PC-9 (cell line): ENCODE results near the gene ZFYVE27.

Source experiments
- EZH2 ChIP-seq: fragments of 200-600 bp; sonication (generic); IDR thresholded peaks from 2 replicates; pipeline ENCODE4 v1.8.0; 2017; ENCODE audit warnings: antibody characterized with exemption, low read depth
- TF ChIP-seq, protein P1 (sequence below): fragments of 200-600 bp; sonication (generic); conservative IDR thresholded peaks from 2 replicates; pipeline ENCODE4 v1.6.1; 2017; ENCODE audit warnings: mixed run types, antibody characterized with exemption, mild to moderate bottlenecking, moderate library complexity

DNA sequence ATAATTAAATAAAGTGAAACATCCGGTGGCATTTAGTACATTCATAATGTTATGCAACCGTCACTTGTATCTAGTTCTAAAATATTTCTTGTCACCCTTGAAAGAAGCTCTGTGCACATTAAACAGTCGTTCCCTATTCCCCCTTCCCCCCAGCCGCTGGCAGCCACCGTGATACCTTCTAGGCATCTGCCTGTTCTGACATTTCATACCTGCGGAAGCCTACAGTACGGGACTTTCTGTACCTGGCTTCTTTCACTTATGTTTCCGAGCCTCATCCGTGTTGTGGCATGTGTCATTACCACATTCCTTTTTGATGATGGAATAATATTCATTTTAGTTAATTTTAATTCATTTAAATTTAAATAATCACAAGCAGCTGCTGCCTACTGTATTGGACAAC, 48.8 kb downstream of the ZFYVE27 start:
- TF ChIP-seq, protein P1, sequence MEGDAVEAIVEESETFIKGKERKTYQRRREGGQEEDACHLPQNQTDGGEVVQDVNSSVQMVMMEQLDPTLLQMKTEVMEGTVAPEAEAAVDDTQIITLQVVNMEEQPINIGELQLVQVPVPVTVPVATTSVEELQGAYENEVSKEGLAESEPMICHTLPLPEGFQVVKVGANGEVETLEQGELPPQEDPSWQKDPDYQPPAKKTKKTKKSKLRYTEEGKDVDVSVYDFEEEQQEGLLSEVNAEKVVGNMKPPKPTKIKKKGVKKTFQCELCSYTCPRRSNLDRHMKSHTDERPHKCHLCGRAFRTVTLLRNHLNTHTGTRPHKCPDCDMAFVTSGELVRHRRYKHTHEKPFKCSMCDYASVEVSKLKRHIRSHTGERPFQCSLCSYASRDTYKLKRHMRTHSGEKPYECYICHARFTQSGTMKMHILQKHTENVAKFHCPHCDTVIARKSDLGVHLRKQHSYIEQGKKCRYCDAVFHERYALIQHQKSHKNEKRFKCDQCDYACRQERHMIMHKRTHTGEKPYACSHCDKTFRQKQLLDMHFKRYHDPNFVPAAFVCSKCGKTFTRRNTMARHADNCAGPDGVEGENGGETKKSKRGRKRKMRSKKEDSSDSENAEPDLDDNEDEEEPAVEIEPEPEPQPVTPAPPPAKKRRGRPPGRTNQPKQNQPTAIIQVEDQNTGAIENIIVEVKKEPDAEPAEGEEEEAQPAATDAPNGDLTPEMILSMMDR: no peak
- TF ChIP-seq EZH2: no peak
